ENCODE measurements around the gene CNOT11.
"Not testable (repeated sequence)": the region's sequence is repeated elsewhere in the genome, so short reads cannot be mapped to it uniquely, and the experiment has no call there.

CNOT11 gene

GRCh38 chr2:101248756-101249155 is 3.9 kb upstream of the CNOT11 start:
- DNase-seq, result not testable (repeated sequence)

GRCh38 chr2:101249826-101250225 is 2.9 kb upstream of the CNOT11 start:
- DNase-seq, result no peak

- not testable (repeated sequence) for DNase-seq
Measured at GRCh38 chr2:101251246-101251781, 1.4 kb upstream of the CNOT11 start.

DNA sequence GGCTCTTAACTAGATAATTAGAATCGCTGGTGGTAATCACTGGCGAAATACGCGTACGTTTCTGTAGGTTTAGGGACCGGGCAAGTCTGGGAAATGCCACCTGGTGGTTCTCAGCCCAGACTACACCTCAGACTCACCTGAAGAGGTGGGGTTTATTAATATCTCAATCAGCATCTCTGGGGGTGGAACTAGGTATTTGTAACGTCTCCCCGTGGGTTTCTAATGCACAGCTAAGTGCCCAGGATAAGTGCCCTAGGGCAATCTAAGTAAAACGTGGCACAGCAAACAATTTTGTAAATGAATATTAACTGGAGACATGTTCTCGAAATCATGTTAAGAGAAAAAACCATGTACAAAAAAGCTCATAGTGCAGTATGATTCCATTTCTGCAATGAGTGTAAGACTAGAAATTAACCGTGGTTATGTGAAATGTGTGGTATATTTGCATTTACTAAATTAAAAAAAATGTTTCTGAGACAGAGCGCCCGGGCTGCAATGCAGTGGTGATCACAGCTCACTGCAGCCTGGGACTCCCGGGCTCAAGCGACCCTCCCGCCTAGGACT is 760 bp upstream of the CNOT11 start:
- no peak for DNase-seq

DNA sequence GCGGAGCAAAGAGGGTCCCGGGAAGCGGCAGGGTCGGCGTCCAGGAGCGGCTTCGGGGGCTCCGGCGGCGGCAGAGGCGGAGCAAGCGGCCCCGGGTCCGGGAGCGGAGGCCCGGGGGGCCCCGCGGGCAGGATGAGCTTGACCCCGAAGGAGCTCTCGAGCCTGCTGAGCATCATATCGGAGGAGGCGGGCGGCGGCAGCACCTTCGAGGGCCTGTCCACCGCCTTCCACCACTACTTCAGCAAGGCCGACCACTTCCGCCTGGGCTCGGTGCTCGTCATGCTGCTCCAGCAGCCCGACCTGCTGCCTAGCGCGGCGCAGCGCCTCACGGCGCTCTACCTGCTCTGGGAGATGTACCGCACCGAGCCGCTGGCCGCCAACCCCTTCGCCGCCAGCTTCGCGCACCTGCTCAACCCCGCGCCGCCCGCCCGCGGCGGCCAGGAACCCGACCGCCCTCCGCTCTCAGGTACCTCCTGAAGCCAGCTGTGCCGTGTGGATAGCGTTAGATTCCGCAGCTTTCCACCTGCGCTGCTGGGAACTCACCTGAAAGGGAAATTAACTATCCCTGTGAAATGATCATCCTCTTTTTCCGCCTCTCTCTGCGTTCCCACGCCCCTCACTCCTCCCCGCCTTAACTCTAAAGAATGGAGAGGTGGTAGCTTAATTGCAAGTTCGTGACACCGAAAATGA is 472 bp downstream of the CNOT11 start:
- no peak for DNase-seq

DNA sequence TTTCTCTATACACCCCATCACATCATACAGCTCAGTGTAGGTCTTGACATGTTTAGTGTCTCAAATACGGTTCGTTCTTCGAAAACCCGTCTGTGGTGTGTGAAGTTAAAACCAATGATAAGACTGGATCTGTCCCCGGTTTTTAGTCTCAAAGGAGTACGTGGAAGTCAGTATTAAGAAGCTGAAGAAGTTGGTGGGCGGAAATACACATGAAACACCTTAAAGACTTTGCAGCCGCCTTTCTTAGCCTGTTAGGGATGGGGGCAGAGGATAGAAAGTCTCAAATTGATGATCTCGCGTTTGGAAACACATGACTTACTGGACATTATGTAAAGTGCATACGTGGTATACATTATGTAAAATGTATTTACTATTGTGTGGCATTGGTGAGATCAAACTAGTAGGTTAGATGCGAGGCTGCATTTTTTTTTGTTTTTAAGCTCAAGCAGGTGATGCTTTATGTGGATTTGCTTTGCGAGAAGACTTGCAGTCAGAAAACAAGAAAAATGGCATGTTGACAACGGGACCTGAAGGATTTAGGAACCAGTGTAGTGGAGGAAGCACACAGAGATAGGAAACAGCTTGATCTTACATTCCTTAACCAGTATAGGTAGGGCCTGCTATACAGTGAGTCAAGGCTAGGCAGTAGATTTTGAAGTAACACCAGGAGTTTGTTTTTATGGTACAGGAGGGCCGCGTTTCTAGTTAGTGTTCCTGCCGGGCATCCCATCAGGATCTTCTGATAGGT is 1.2 kb downstream of the CNOT11 start:
- no peak for DNase-seq

GRCh38 chr2:101255501-101255900 is 2.8 kb downstream of the CNOT11 start:
- no peak for DNase-seq

DNA sequence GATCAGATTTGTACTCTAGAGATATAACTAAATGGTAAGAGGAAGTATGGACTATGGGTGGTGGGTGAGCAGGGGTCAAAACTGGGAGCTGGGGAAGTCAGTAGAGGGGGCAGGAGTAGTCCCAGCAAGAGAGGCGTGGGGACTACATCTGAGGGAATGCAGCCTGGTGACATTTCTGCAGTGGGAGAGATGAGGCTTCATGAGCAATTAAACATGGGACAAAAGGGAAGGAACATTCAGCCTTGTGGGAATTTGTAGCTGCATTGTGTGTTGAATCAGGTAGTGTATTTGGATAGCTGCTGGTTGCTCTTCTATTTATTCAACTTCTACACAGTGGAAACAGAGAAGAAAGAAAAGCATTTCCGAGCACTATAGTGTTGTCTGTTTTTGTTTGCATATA is 3.6 kb downstream of the CNOT11 start:
- no peak for DNase-seq

GRCh38 chr2:101258804-101259203 is 6.1 kb downstream of the CNOT11 start:
- no peak for DNase-seq

- no peak for DNase-seq
Measured at GRCh38 chr2:101262142-101262541, 9.5 kb downstream of the CNOT11 start.

DNA sequence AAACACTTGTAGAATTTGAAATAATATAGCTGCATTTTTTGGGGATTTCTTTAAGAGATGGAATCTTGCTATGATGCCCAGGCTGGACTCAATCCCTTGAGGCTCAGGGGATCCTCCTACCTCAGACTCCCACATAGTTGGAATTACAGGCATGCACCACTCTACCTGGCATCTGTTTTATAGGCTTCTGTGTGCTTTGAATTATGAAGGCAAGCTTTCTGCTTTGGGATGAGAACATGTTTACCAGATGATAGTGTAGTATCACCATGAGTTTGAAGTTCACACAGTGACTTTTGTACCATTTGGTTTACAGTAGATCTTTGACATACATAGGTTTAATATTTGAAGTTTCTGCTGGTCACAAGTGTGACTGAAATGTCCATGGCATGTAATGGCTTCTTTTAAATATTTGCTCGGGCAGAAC is 10.7 kb downstream of the CNOT11 start:
- no peak for DNase-seq

- DNase-seq, result no peak
Measured at GRCh38 chr2:101264360-101264939, 11.8 kb downstream of the CNOT11 start.

GRCh38 chr2:101265893-101266499 is 13.3 kb downstream of the CNOT11 start:
- no peak for DNase-seq

DNA sequence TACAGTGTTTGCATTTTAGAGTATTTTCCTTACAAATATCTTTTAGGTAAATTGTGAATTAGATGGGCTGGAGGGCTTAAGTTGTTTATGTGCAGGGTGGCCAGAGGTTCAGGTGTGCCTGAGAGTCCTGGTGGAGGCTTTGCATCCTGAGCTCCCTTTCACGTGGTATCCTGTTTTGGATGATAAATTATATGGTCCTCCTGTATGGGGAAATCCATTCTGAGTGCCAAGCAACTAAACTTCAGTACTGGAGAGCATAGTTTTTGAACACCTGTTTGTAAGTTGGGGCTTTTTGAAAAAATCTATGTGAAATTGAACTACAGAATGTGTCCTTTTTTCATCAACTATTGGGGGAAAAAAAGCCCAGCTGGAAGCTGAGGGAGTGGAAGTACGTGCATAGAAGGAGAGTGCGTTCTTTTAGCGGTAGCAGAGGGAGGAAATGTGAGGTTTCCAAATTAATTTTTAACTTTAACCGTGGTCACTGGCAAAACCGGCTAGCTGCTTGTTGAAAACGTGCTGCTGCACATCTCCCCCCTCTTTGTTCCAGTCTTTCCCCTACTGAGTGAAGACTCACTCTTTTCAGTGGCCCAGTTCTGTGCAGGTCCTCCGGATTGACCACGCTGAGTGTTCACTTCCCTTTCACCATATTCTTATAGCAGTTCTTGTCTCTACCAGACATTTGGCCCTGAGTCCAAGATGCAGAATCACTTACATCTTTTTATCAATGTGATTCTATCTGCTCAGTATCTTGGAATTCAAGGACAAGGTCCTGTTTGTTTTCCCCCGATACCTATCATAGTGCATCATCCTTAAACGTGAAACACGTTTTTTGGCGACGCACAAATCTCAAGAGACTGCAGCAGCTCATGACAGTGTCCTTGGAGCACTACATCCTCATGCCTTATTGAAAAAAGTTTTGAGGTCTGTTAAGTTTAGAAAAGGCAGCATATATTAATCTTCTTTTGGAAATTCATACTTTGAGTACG is 15.3 kb downstream of the CNOT11 start:
- no peak for DNase-seq

DNA sequence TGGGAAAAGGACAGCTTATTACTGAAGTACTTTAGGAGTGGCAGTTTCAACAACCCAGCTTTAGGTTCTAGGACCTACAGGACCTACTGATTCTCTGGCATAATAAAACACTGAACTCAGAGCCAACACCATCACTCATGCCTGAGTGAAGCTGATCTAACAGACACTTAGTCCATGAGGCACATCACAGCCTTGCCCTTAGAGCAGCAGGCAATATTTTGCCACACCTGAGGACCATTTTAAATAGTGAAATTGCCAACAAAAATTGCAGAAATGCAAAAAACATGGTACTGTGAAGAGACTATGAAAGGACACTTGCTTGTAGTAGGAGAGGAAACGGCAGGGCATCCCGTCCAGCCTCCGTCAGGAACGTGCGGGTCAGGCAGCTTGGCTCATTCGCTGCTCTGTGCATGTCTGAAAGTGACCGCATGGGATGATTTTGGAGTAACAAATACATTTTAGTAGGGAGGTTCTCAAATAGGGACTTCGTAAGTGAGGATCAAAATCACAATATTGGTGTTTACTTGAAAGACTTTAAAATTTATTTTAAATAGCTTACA is 18.1 kb downstream of the CNOT11 start:
- no peak for DNase-seq

DNA sequence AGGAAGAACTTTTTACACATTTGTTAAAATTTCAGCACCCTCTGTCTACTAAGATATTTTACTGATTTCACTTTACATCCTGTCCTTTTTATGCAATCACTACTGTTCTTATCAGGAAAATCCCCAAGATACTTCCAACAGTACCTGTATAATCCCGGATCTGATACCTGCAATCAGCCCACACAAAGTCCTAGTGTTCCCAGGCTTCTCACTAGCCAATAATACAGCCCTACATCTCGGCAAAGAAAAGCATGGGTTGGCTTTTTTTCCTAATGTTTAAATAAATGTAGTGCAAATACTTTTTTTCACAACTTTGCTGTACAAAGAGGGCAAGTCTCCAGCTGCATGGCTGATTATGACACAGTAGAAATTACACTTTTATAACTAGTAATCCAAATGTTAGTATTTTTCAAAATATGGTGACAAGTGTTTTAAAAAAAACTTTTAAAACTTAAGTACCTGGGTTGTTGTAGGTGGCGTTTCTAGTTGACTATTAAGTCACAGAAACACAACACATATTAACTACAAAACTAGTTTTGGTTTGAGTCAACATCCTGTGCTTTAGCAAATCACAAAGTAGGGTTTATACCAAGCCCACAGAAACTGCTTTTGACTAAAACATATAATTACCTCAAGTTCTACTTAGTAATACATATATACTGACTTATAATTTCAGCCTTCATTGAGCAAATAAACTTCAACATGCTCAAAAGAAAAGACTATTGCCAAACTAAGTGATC is 19.5 kb downstream of the CNOT11 start:
- DNase-seq, result no peak

GRCh38 chr2:101273056-101273455 is 20.4 kb downstream of the CNOT11 start:
- DNase-seq, result no peak

- DNase-seq, result no peak
Measured at GRCh38 chr2:101274142-101274541, 21.5 kb downstream of the CNOT11 start.

DNA sequence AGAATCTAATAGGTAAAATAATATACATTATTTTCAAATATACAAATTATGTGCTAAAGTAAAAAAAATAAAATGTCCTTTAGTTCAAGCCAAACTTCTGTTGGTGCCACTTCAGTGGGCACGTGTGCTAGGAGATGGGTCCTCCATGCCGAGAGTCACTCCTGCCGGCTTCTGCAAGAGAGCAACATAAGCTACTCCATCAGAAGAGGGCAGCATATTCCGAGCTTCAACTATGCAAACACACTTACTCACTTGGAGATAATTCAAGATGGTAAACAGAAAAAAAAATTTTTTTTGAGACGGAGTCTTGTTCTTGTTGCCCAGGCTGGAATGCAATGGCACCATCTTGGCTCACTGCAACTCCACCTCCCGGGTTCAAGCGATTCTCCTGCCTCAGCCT is 24.4 kb downstream of the CNOT11 start:
- DNase-seq, result no peak

DNA sequence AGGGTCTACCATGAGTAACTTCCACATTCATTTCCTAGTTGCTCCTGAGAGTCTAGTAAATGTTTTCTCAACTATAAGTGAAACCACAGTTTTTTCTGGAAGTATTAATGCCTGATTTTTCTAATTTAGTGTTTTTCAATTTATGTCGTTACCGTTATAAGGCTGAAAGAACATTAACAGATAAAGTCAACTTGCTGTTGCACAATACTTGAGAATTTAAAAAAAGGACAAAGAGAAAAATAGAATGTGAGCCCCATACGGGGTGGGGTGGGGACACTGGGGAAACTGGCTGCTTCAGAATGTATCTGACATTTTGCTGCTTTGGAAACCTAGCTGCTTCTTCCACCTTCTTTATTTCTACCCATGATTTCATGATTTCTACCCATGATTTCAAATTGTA is 26.2 kb downstream of the CNOT11 start:
- DNase-seq, result no peak

DNA sequence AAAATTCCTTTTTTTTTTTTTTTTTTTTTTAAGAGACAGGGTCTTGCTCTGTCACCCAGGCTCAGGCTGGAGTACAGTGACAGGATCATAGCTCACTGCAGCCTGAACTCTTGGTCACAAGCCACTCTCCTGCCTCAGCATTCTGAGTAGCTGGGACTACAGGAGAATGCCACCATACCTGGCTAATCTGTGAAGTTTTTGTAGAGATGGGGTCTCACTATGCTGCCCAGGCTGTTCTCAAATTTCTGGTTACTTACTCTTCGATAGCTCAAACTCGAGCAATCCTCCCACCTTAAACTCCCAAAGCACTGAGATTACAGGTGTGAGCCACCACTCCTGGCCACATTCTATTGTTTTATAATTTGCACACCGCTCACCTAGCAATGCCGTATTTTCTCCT is 28.8 kb downstream of the CNOT11 start:
- no peak for DNase-seq
